NCI-H226 (cell line): Measurements from ENCODE around the gene RALGPS1.
A peak's percentile ranks its signal among the peaks of the same experiment; 100 is the strongest.

ENCODE experiments used
- DNase-seq: peaks from one replicate; pipeline ENCODE4 v3.0.0-alpha.2; 2015

RALGPS1 gene

GRCh38 chr9:126906091-126906490 is 8.5 kb upstream of the RALGPS1 start:
- DNase-seq: no peak

DNA sequence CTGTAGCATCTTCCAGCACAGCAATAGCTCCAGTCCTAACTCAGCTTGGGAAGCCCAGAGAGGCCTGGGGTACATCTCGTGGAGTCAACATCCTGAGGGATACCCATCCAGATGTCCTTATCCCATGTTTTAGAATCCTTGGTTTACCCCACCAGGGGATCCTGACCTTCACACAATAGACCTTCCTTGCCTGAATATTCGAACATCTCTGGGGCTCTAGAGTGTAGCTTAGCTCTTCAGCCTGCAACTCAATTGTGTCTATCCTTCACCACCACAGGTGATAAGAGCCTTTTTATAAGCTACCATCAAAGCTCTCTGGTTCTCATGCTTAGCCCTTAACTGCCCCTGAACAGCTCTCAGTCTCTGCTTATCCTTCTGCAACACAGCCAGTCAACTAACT is 7.5 kb upstream of the RALGPS1 start:
- DNase-seq: no peak

- DNase-seq: no peak
Measured at GRCh38 chr9:126915281-126915816, 767 bp downstream of the RALGPS1 start.

GRCh38 chr9:126915846-126916543 is 1.4 kb downstream of the RALGPS1 start:
- no peak for DNase-seq

GRCh38 chr9:126916909-126917308 is 2.3 kb downstream of the RALGPS1 start:
- no peak for DNase-seq

DNA sequence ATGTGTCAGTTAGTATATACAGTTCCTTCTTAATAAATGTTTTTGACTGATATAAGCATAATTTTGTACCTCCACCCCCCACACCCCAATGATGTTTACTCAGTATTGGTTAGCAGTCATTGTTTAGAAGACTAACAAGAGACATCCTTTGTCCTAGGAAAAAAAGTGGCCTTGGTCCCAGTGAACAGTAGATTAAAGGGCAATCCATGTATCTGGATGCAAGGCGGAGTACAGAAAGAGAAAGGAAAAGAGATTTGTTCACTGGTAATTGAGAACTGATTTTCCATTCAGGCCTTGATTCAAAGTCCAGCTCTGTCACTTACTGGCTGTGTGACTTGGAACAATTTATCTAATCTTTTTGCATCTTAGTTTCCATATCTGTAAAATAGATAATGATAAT is 4.6 kb downstream of the RALGPS1 start:
- DNase-seq: no peak

DNA sequence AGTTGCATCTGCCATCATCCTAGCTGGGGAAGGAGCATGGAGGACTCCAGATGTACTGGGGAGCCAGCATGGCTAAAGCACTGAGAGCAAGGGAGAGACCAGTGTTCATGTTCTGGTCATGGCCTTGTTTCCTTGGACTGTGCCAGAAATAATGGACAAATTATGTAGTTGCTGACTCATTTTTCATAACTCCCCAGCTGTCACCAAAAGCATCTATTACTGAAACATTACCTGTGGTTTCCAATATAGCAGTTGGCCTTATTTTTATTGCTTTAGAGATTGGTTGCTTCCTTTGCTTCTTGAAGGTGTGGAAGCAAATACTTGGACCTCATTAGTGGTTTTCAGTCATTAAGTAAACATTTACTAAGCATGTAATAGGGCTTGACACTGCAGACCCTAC is 11.3 kb downstream of the RALGPS1 start:
- no peak for DNase-seq

DNA sequence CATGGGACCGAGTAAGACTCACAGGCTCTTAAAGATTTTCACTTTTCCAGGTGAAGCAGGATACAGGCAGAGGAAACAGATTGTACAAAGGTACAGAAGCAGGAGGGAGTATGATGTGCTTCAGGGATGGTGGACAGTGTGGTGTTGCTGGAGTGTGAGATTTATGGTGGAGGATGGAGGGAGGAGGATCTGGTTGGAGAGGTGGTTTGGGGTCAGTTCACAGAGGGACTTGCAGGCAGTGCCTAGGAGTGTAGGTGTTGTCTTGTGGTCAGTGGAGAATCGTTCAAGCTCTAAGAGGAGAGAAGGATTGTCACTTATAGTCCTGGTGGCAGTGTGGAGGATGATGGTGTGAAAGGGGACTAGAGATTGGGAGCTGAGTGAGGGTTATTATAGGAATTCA is 11.8 kb downstream of the RALGPS1 start:
- DNase-seq: no peak

DNA sequence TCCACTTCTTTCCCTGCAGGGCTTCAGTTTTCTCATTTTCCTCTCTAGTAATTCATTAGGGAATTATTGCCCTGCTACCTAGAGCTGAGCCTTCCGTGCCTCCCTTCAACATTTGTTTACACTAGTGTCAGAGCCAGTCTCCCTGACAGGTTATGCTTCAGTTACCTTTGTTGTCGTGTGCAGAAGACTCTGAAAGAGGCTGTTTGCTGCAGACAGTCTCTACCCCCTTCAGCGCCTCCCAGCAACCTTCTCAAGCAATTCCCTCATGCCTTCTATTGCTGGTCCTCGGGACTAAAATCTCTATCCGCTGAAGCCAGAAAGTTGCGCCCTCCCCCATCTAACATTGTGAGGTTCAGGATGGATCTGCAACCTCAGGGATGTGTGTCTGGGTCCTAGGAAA is 12.8 kb downstream of the RALGPS1 start:
- DNase-seq: no peak

DNA sequence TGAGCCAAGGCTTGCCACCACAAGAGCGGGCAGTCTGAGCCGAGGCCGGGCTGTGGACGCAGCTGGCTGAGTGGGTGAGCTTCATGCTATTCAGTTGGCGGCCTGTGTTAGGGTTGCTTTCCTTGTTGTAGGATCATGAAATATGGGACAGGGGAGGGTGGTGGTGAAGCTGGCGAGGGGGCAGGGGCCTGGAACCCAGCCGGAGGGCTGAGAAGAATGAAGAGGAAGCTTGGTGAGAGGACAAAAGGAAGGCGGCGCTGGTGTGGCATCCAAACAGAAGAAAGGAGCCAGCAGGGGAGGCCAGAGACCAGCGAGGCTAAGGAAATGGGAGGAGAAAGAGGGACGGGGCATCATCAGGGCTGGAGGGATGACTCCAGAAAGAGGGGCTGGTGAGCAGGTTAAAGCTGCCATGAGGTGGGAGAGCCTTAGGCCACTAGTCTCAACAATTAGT is 18.3 kb downstream of the RALGPS1 start:
- DNase-seq: no peak

DNA sequence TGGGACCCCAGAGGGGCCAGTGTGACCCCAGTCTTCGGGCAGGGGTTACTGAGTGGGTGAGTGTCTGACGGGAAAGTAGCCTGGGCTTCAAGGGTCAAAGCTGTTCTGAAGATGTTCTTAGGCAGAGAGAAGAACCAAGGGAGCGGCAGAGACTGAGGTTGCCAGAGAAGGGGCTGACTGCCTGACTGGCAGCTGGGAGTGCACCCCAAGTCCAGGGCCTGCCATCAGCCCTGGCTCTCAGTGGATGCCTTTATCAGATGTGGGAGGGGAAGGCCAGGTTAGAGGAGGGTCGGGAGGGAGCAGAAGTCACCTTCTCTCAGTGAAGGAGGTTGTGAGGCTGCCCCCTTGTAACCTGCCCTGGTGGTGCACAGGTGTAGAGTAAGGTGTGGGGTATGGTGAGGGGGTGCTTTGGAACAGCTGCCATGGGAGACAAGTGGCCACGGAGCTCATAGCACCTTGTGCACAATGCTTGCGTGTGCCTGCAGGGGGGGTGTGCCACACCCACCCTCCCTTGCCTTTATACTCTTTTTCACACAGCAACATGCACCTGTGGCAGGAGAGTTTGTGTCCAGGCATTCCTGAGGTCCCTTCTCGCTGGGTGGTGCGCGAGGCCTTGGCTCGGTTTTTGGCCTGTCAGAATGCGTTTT is 18.9 kb downstream of the RALGPS1 start:
- DNase-seq: no peak

GRCh38 chr9:126934441-126934840 is 19.9 kb downstream of the RALGPS1 start:
- DNase-seq: no peak

GRCh38 chr9:126935630-126936029 is 21.0 kb downstream of the RALGPS1 start:
- no peak for DNase-seq

DNA sequence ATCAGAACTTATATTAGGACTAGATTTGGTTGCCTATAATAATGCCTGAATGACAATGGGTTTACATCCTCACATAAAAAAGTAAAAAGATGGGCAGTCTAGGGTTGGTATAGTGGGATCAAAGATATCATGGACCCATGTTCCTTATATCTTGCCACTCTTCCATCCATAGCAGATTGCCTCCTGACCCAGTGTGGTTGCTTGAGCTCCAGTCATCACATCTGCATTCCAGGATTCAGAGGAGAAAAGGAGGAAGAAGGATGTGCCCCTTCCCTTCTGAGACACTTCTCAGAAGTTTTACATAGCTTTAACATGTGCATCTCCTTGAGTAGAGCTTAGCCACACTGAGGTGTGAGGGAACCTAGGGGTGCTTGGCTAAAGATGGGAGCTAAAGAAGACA is 22.9 kb downstream of the RALGPS1 start:
- DNase-seq: no peak

GRCh38 chr9:126938327-126938726 is 23.7 kb downstream of the RALGPS1 start:
- no peak for DNase-seq

DNA sequence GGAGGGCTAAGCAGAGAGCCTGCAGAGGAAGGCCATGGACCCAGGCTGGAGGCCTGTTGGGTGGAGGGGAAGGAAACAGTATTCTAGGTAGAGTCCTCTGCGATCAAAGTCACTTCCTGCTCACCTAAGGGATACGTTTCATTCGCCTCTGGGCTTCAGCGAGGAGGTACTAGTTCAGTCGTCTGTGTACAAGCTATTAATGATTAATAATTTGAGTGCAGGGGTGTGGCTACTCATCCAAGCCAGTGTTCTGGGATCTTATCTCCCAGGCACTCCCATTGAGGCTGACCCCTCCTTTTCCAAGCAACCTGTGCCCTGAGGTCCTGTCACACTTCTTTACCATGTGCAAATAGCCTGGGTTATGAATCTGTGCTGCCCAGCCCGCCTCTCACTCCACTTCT is 25.2 kb downstream of the RALGPS1 start:
- DNase-seq: no peak

DNA sequence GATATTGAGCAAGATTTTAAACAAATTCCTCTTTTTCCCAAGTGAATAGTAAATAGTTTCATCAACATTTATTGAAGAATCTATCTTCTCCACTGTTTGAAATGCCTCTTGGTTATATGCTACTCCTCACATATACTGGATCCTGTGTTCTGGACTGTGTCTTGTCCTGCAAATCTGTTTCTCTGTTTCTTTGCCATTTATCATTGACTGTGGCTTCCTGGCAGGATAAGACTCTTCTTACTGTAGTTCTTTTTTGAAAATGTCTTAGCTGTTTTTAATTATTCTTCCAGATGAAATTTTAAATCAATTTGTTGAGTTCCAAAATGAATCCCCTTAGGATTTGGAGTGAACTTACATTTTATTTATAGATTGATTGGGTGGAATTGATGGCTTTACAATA is 27.8 kb downstream of the RALGPS1 start:
- no peak for DNase-seq

- peak; percentile 60 for DNase-seq
Measured at GRCh38 chr9:126945682-126946081, 31.1 kb downstream of the RALGPS1 start.

- no peak for DNase-seq
Measured at GRCh38 chr9:126947529-126947928, 32.9 kb downstream of the RALGPS1 start.

DNA sequence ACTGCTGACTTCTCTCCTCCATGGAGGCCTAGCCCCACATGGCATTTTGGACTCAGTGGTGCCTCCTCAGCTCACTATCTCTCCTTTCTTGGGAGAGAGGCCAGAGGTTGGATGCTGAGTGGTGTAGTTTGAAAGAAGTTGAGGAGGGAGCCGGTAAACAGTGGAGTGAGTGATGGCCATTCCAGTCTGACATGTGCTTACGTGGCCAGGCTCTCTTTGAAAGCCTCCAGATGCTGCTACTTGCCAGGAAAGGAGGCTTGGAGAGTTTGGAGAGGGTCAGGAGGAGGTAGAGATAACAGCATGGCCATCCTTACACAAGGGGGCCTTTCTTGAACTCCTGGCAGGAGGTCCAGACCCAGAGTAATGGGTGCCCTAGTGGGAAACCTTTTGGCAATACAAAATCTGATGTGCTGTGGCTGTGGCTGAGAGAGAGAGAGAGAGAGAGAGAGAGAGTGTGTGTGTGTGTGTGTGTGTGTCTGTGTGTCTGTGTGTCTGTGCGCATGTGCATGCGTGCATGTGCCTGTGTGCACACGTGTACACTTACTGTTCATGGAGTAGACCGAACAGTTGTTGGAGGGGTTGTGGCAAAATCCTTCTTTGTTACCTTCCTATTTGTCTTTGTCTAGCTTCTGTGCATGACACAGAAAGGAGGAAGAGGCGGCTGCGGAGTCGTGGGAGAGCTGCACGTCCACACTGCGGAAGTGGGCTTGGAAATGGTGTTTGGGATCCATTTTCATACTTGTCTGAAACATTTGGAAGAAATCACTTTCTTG is 37.8 kb downstream of the RALGPS1 start:
- DNase-seq: peak; percentile 27

GRCh38 chr9:126953041-126953809 is 38.6 kb downstream of the RALGPS1 start:
- DNase-seq: no peak

DNA sequence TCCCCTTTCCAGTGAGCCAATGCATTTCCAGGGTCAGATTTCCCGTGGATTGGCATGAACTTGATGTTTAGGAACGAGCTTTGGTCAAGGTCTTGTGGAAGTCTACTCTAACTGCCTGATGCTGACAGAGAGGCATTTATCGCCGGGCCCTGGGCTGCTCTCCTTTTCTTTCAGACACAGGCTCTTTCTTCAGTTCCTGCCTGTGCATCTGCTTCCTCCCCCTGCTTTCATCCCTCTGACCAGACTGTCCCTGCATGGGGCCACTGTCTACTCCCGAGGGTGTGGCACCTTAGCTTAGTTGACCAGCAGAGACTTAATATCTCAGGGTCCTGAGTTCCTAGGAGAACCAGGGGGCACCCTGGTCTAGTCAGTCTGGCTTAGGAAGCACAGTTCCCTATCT is 41.2 kb downstream of the RALGPS1 start:
- DNase-seq: no peak
